Measurements from ENCODE around the gene PTK6.

PTK6 gene

GRCh38 chr20:63513207-63513606 is 24.0 kb downstream of the PTK6 start:
- H3K4me3 ChIP-seq (ENCODE audit: low read length in 2 of 2): no peak overlapping the region
- peaks cover 0 to 9% of the 10 kb centered on the region in 2 donors for H3K27me3 ChIP-seq (ENCODE audit: control insufficient read depth in 1 of 2, insufficient read depth in 2 of 2, low read length in 2 of 2)
- no peak overlapping the region for H3K9ac ChIP-seq (ENCODE audit: low read length in 2 of 2)
- no peaks in the 10 kb centered on the region for H3K4me1 ChIP-seq (ENCODE audit: control insufficient read depth, insufficient read depth, low read length)
- no peaks in the 10 kb centered on the region for H3K36me3 ChIP-seq (ENCODE audit: control insufficient read depth in 2 of 2, insufficient read depth in 2 of 2, low read length in 2 of 2)
- no peak overlapping the region for H3K27ac ChIP-seq (ENCODE audit: low read length)
- H3K9me3 ChIP-seq (ENCODE audit: control insufficient read depth in 2 of 2, low read length in 2 of 2): no peaks in the 10 kb centered on the region

GRCh38 chr20:63509088-63509564 is 28.1 kb downstream of the PTK6 start:
- peaks cover 8 to 20% of the 10 kb centered on the region in 2 donors for H3K9me3 ChIP-seq (ENCODE audit: control insufficient read depth in 2 of 2, low read length in 2 of 2)
- no peak overlapping the region for H3K27ac ChIP-seq (ENCODE audit: low read length)
- no peaks in the 10 kb centered on the region for H3K4me1 ChIP-seq (ENCODE audit: control insufficient read depth, insufficient read depth, low read length)
- H3K4me3 ChIP-seq (ENCODE audit: low read length in 2 of 2): no peak overlapping the region
- H3K27me3 ChIP-seq (ENCODE audit: control insufficient read depth in 1 of 2, insufficient read depth in 2 of 2, low read length in 2 of 2): peaks cover 0 to 23% of the 10 kb centered on the region in 2 donors
- no peaks in the 10 kb centered on the region for H3K36me3 ChIP-seq (ENCODE audit: control insufficient read depth in 2 of 2, insufficient read depth in 2 of 2, low read length in 2 of 2)
- H3K9ac ChIP-seq (ENCODE audit: low read length in 2 of 2): no peak overlapping the region

- Histone ChIP-seq H3K4me3 (ENCODE audit: low read length in 2 of 2) (no peak overlapping the region), H3K9me3 (ENCODE audit: control insufficient read depth in 2 of 2, low read length in 2 of 2) (peaks cover 8 to 20% of the 10 kb centered on the region in 2 donors), H3K36me3 (ENCODE audit: control insufficient read depth in 2 of 2, insufficient read depth in 2 of 2, low read length in 2 of 2) (no peaks in the 10 kb centered on the region), H3K27ac (ENCODE audit: low read length) (no peak overlapping the region), H3K27me3 (ENCODE audit: control insufficient read depth in 1 of 2, insufficient read depth in 2 of 2, low read length in 2 of 2) (peaks cover 0 to 27% of the 10 kb centered on the region in 2 donors), H3K9ac (ENCODE audit: low read length in 2 of 2) (no peak overlapping the region), H3K4me1 (ENCODE audit: control insufficient read depth, insufficient read depth, low read length) (no peaks in the 10 kb centered on the region)
Observed at GRCh38 chr20:63508072-63508768, 29.0 kb downstream of the PTK6 start.

- no peaks in the 10 kb centered on the region for H3K4me1 ChIP-seq (ENCODE audit: control insufficient read depth, insufficient read depth, low read length)
- no peaks in the 10 kb centered on the region for H3K36me3 ChIP-seq (ENCODE audit: control insufficient read depth in 2 of 2, insufficient read depth in 2 of 2, low read length in 2 of 2)
- H3K9ac ChIP-seq (ENCODE audit: low read length in 2 of 2): no peak overlapping the region
- H3K4me3 ChIP-seq (ENCODE audit: low read length in 2 of 2): no peak overlapping the region
- no peak overlapping the region for H3K27ac ChIP-seq (ENCODE audit: low read length)
- H3K9me3 ChIP-seq (ENCODE audit: control insufficient read depth in 2 of 2, low read length in 2 of 2): peaks cover 8 to 20% of the 10 kb centered on the region in 2 donors
- peaks cover 0 to 34% of the 10 kb centered on the region in 2 donors for H3K27me3 ChIP-seq (ENCODE audit: control insufficient read depth in 1 of 2, insufficient read depth in 2 of 2, low read length in 2 of 2)
Observed at GRCh38 chr20:63507083-63507743, 30.0 kb downstream of the PTK6 start.

- Histone ChIP-seq H3K9me3 (ENCODE audit: control insufficient read depth in 2 of 2, low read length in 2 of 2) (peaks cover 8 to 20% of the 10 kb centered on the region in 2 donors), H3K4me1 (ENCODE audit: control insufficient read depth, insufficient read depth, low read length) (no peaks in the 10 kb centered on the region), H3K27ac (ENCODE audit: low read length) (no peak overlapping the region), H3K4me3 (ENCODE audit: low read length in 2 of 2) (no peak overlapping the region), H3K27me3 (ENCODE audit: control insufficient read depth in 1 of 2, insufficient read depth in 2 of 2, low read length in 2 of 2) (peaks cover 4 to 35% of the 10 kb centered on the region in 2 donors), H3K9ac (ENCODE audit: low read length in 2 of 2) (no peak overlapping the region), H3K36me3 (ENCODE audit: control insufficient read depth in 2 of 2, insufficient read depth in 2 of 2, low read length in 2 of 2) (no peaks in the 10 kb centered on the region)
Observed at GRCh38 chr20:63505723-63506122, 31.5 kb downstream of the PTK6 start.

- Histone ChIP-seq H3K36me3 (ENCODE audit: control insufficient read depth in 2 of 2, insufficient read depth in 2 of 2, low read length in 2 of 2) (no peaks in the 10 kb centered on the region), H3K4me3 (ENCODE audit: low read length in 2 of 2) (no peak overlapping the region), H3K27me3 (ENCODE audit: control insufficient read depth in 1 of 2, insufficient read depth in 2 of 2, low read length in 2 of 2) (peaks cover 5 to 35% of the 10 kb centered on the region in 2 donors), H3K27ac (ENCODE audit: low read length) (no peak overlapping the region), H3K4me1 (ENCODE audit: control insufficient read depth, insufficient read depth, low read length) (no peaks in the 10 kb centered on the region), H3K9me3 (ENCODE audit: control insufficient read depth in 2 of 2, low read length in 2 of 2) (peaks cover 8 to 20% of the 10 kb centered on the region in 2 donors), H3K9ac (ENCODE audit: low read length in 2 of 2) (no peak overlapping the region)
Observed at GRCh38 chr20:63505281-63505680, 31.9 kb downstream of the PTK6 start.

- Histone ChIP-seq H3K4me1 (ENCODE audit: control insufficient read depth, insufficient read depth, low read length) (peaks cover under 1% of the 10 kb centered on the region), H3K27ac (ENCODE audit: low read length) (no peak overlapping the region), H3K9ac (ENCODE audit: low read length in 2 of 2) (no peak overlapping the region), H3K36me3 (ENCODE audit: control insufficient read depth in 2 of 2, insufficient read depth in 2 of 2, low read length in 2 of 2) (no peaks in the 10 kb centered on the region), H3K4me3 (ENCODE audit: low read length in 2 of 2) (no peak overlapping the region), H3K27me3 (ENCODE audit: control insufficient read depth in 1 of 2, insufficient read depth in 2 of 2, low read length in 2 of 2) (peaks cover 9 to 40% of the 10 kb centered on the region in 2 donors), H3K9me3 (ENCODE audit: control insufficient read depth in 2 of 2, low read length in 2 of 2) (peaks cover 8 to 20% of the 10 kb centered on the region in 2 donors)
Observed at GRCh38 chr20:63504642-63505041, 32.5 kb downstream of the PTK6 start.

GRCh38 chr20:63503524-63503923 is 33.7 kb downstream of the PTK6 start:
- peaks cover 5% of the 10 kb centered on the region for H3K4me1 ChIP-seq (ENCODE audit: control insufficient read depth, insufficient read depth, low read length)
- no peak overlapping the region for H3K27ac ChIP-seq (ENCODE audit: low read length)

GRCh38 chr20:63502671-63503172 is 34.5 kb downstream of the PTK6 start:
- Histone ChIP-seq H3K27ac (ENCODE audit: low read length) (no peak overlapping the region), H3K9ac (ENCODE audit: low read length in 2 of 2) (no peak overlapping the region), H3K27me3 (ENCODE audit: control insufficient read depth in 1 of 2, insufficient read depth in 2 of 2, low read length in 2 of 2) (peaks cover 20 to 37% of the 10 kb centered on the region in 2 donors), H3K9me3 (ENCODE audit: control insufficient read depth in 2 of 2, low read length in 2 of 2) (peaks cover 8 to 16% of the 10 kb centered on the region in 2 donors), H3K36me3 (ENCODE audit: control insufficient read depth in 2 of 2, insufficient read depth in 2 of 2, low read length in 2 of 2) (no peaks in the 10 kb centered on the region), H3K4me1 (ENCODE audit: control insufficient read depth, insufficient read depth, low read length) (peaks cover 9% of the 10 kb centered on the region), H3K4me3 (ENCODE audit: low read length in 2 of 2) (no peak overlapping the region)

More at GRCh38 chr20:63503524-63503923, 33.7 kb downstream of the PTK6 start:
- H3K9me3 ChIP-seq (ENCODE audit: control insufficient read depth in 2 of 2, low read length in 2 of 2): peaks cover 8 to 20% of the 10 kb centered on the region in 2 donors
- H3K4me3 ChIP-seq (ENCODE audit: low read length in 2 of 2): no peak overlapping the region
- peaks cover 14 to 41% of the 10 kb centered on the region in 2 donors for H3K27me3 ChIP-seq (ENCODE audit: control insufficient read depth in 1 of 2, insufficient read depth in 2 of 2, low read length in 2 of 2)
- H3K36me3 ChIP-seq (ENCODE audit: control insufficient read depth in 2 of 2, insufficient read depth in 2 of 2, low read length in 2 of 2): no peaks in the 10 kb centered on the region
- H3K9ac ChIP-seq (ENCODE audit: low read length in 2 of 2): no peak overlapping the region

GRCh38 chr20:63501818-63502670 is 35.1 kb downstream of the PTK6 start:
- no peak overlapping the region for H3K27ac ChIP-seq (ENCODE audit: low read length)
- H3K4me3 ChIP-seq (ENCODE audit: low read length in 2 of 2): no peak overlapping the region
- peaks cover 20 to 38% of the 10 kb centered on the region in 2 donors for H3K27me3 ChIP-seq (ENCODE audit: control insufficient read depth in 1 of 2, insufficient read depth in 2 of 2, low read length in 2 of 2)
- peaks cover 8 to 16% of the 10 kb centered on the region in 2 donors for H3K9me3 ChIP-seq (ENCODE audit: control insufficient read depth in 2 of 2, low read length in 2 of 2)
- no peak overlapping the region for H3K9ac ChIP-seq (ENCODE audit: low read length in 2 of 2)
- H3K4me1 ChIP-seq (ENCODE audit: control insufficient read depth, insufficient read depth, low read length): peaks cover 12% of the 10 kb centered on the region
- H3K36me3 ChIP-seq (ENCODE audit: control insufficient read depth in 2 of 2, insufficient read depth in 2 of 2, low read length in 2 of 2): no peaks in the 10 kb centered on the region
